ENCODE results near the gene ZNF93. TPM values are rescaled to one million over a fixed set of nuclear protein-coding genes. Genes with fewer than 3 reads are reported as not detected.
"Not testable (repeated sequence)": the region's sequence is repeated elsewhere in the genome, so short reads cannot be mapped to it uniquely, and the experiment has no call there.

Gene ZNF93
- polyA plus RNA-seq, 1 of the 3 experiments (the other 2 are of a cell fraction): 4.3 TPM

GRCh38 chr19:19964416-19964815 lies 63.7 kb downstream of the ZNF93 start:
- no peaks in the 10 kb centered on the region for H3K79me2 ChIP-seq (ENCODE audit: insufficient read depth)
- H2AFZ ChIP-seq (ENCODE audit: low read depth): no peak overlapping the region
- H3K27ac ChIP-seq (ENCODE audit: low read depth in 2 of 2, low read length in 1 of 2): no peak overlapping the region
- TF ChIP-seq MXI1 (IDR thresholded peaks at IDR 0.05; ENCODE audit: low read depth, low read length) (no peak), GATA2 (CRISPR knock-in tag; IDR thresholded peaks at IDR 0.05) (no peak), TCF12 (IDR thresholded peaks at IDR 0.05) (no peak), NFIC (IDR thresholded peaks at IDR 0.05; ENCODE audit: borderline replicate concordance) (no peak), USF2 (IDR thresholded peaks at IDR 0.05; ENCODE audit: borderline replicate concordance, low read depth, low read length) (no peak), RXRA (IDR thresholded peaks at IDR 0.05; ENCODE audit: borderline replicate concordance, low read depth) (no peak), CHD2 (IDR thresholded peaks at IDR 0.05; ENCODE audit: low read length, partially characterized antibody) (no peak), EZH2phosphoT487 (IDR thresholded peaks at IDR 0.05; ENCODE audit: borderline replicate concordance, low read depth) (no peak), USF1 (IDR thresholded peaks at IDR 0.05; ENCODE audit: borderline replicate concordance, low read depth) (no peak), FOXJ3 (CRISPR knock-in tag; IDR thresholded peaks at IDR 0.05) (no peak), SMC3 (IDR thresholded peaks at IDR 0.05; ENCODE audit: low read depth, low read length) (no peak)
- no peaks in the 10 kb centered on the region for H4K20me1 ChIP-seq (ENCODE audit: insufficient read depth)
- H3K4me1 ChIP-seq (ENCODE audit: control insufficient read depth in 1 of 2, insufficient read depth in 2 of 2, low read depth in 1 of 2, low read length in 1 of 2): no peaks in the 10 kb centered on the region; a peak in 1 of 4 replicates
- H3K4me3 ChIP-seq (ENCODE audit: low read depth in 2 of 2, low read length in 1 of 2): no peak overlapping the region
- H3K27me3 ChIP-seq (ENCODE audit: insufficient read depth): no peaks in the 10 kb centered on the region; the same call in 1 of the 2 replicates
- no peaks in the 10 kb centered on the region for H3K9me2 ChIP-seq
- H3K4me2 ChIP-seq: no peak overlapping the region
- no peak for DNase-seq
- WGBS (ENCODE audit: low lambda C conversion rate): 36% methylated on average over 7 of the region's 7 CpGs
- ChIA-PET CTCF (interaction anchor here (0.6 kb wide), 1 partner anchor 33 kb away, joined by 3 read pairs; no protein-coding TSS in a partner anchor), POLR2A (no interaction called here)
- H3K36me3 ChIP-seq (replicated peaks in 1 of 2; ENCODE audit: control insufficient read depth in 1 of 2, insufficient read depth in 2 of 2, low read length in 1 of 2): no peaks in the 10 kb centered on the region
- no peaks in the 10 kb centered on the region for H3F3A ChIP-seq (replicated peaks; ENCODE audit: insufficient read depth)
- no peaks in the 10 kb centered on the region for H3K9me3 ChIP-seq
- no peak overlapping the region for H3K9ac ChIP-seq

GRCh38 chr19:19966126-19966525 lies 65.4 kb downstream of the ZNF93 start:
- H3K4me1 ChIP-seq (ENCODE audit: control insufficient read depth in 1 of 2, insufficient read depth in 2 of 2, low read depth in 1 of 2, low read length in 1 of 2); POLR2A ChIA-PET; DNase-seq; H3F3A ChIP-seq (replicated peaks; ENCODE audit: insufficient read depth); H3K4me3 ChIP-seq (ENCODE audit: low read depth in 2 of 2, low read length in 1 of 2); H3K27me3 ChIP-seq (ENCODE audit: insufficient read depth); H3K9ac ChIP-seq; H3K4me2 ChIP-seq; H3K79me2 ChIP-seq (ENCODE audit: insufficient read depth); H3K9me2 ChIP-seq; H3K36me3 ChIP-seq (replicated peaks in 1 of 2; ENCODE audit: control insufficient read depth in 1 of 2, insufficient read depth in 2 of 2, low read length in 1 of 2); H2AFZ ChIP-seq (ENCODE audit: low read depth); H3K9me3 ChIP-seq; H4K20me1 ChIP-seq (ENCODE audit: insufficient read depth); H3K27ac ChIP-seq (ENCODE audit: low read depth in 2 of 2, low read length in 1 of 2): not testable (repeated sequence)
- CTCF ChIA-PET: interaction anchor here (0.9 kb wide), 1 partner anchor 98 kb away, joined by 3 read pairs; no protein-coding TSS in a partner anchor
- no CpG with 5 or more reads among the region's 3 CpGs for WGBS (ENCODE audit: low lambda C conversion rate)

- no peaks in the 10 kb centered on the region for H3K79me2 ChIP-seq (ENCODE audit: insufficient read depth)
- H3F3A ChIP-seq (replicated peaks; ENCODE audit: insufficient read depth): no peaks in the 10 kb centered on the region
- POLR2A ChIA-PET: no interaction called here
- H3K4me1 ChIP-seq (ENCODE audit: control insufficient read depth in 1 of 2, insufficient read depth in 2 of 2, low read depth in 1 of 2, low read length in 1 of 2): no peaks in the 10 kb centered on the region
- H2AFZ ChIP-seq (ENCODE audit: low read depth): no peak overlapping the region
- no peak overlapping the region for H3K4me2 ChIP-seq
- DNase-seq: no peak
- no peak overlapping the region for H3K4me3 ChIP-seq (ENCODE audit: low read depth in 2 of 2, low read length in 1 of 2)
- no peaks in the 10 kb centered on the region for H4K20me1 ChIP-seq (ENCODE audit: insufficient read depth)
- CTCF ChIA-PET: no interaction called here
- no peaks in the 10 kb centered on the region for H3K9me3 ChIP-seq
- H3K9ac ChIP-seq: no peak overlapping the region
- no peaks in the 10 kb centered on the region for H3K27me3 ChIP-seq (ENCODE audit: insufficient read depth)
- 3% methylated on average over 4 of the region's 4 CpGs for WGBS (ENCODE audit: low lambda C conversion rate)
- no peaks in the 10 kb centered on the region for H3K9me2 ChIP-seq
- H3K36me3 ChIP-seq (replicated peaks in 1 of 2; ENCODE audit: control insufficient read depth in 1 of 2, insufficient read depth in 2 of 2, low read length in 1 of 2): no peaks in the 10 kb centered on the region
- H3K27ac ChIP-seq (ENCODE audit: low read depth in 2 of 2, low read length in 1 of 2): no peak overlapping the region
- no peak for TF ChIP-seq USF2 (IDR thresholded peaks at IDR 0.05; ENCODE audit: borderline replicate concordance, low read depth, low read length)
- no peak for TF ChIP-seq PBX3 (IDR thresholded peaks at IDR 0.05)
- no peak for TF ChIP-seq CHD2 (IDR thresholded peaks at IDR 0.05; ENCODE audit: low read length, partially characterized antibody)
These were observed 66.1 kb downstream of the ZNF93 start for GRCh38 chr19:19966862-19967261.
